SK-N-SH (cell line): ENCODE results near the gene KLK3.

Source experiments
- EP300 ChIP-seq, 2 experiments: IDR thresholded peaks; 2 replicates each; pipeline versions ENCODE4 v1.4.0 to v1.6.1; 2012; ENCODE audit warnings: borderline replicate concordance in 1 of 2, low read depth in 1 of 2, low read length in 1 of 2
- EZH2phosphoT487 ChIP-seq: fragments of 200-600 bp; sonication (generic); IDR thresholded peaks from 2 replicates; pipeline ENCODE4 v1.6.1; 2017; ENCODE audit warnings: low read depth, mixed run types, mild to moderate bottlenecking, antibody characterized with exemption, moderate library complexity, borderline replicate concordance
- FOSL2 ChIP-seq: IDR thresholded peaks from 2 replicates; pipeline ENCODE4 v1.4.0; 2012; ENCODE audit warnings: low read depth, mild to moderate bottlenecking, moderate library complexity, borderline replicate concordance
- GABPA ChIP-seq: IDR thresholded peaks from 2 replicates; pipeline ENCODE4 v1.4.0; 2012; ENCODE audit warnings: low read depth, mild to moderate bottlenecking
- POLR2AphosphoS5 ChIP-seq: IDR thresholded peaks from 2 replicates; pipeline ENCODE4 v1.6.1; 2012; ENCODE audit warnings: low read depth, low read length
- RAD21 ChIP-seq: IDR thresholded peaks from 2 replicates; pipeline ENCODE4 v1.6.1; 2012; ENCODE audit warnings: mild to moderate bottlenecking, low read length
- RFX5 ChIP-seq: IDR thresholded peaks from 2 replicates; pipeline ENCODE4 v1.6.1; 2012; ENCODE audit warnings: mild to moderate bottlenecking, improper control_type of control experiment, low read length
- TCF12 ChIP-seq: IDR thresholded peaks from 2 replicates; pipeline ENCODE4 v1.4.0; 2012
- TF ChIP-seq, protein P1 (sequence below): fragments of 200-600 bp; sonication (generic); IDR thresholded peaks from 2 replicates; pipeline ENCODE4 v1.6.1; 2017; ENCODE audit warnings: antibody characterized with exemption, mild to moderate bottlenecking, moderate library complexity
- TF ChIP-seq, protein P2 (sequence below): IDR thresholded peaks from 2 replicates; pipeline ENCODE4 v1.4.0; 2012; ENCODE audit warnings: low read depth
- TF ChIP-seq, protein P3 (sequence below): fragments of 150-350 bp; IDR thresholded peaks from 2 replicates; pipeline ENCODE4 v1.6.1; 2016; ENCODE audit warnings: mild to moderate bottlenecking, low read depth, low read length

DNA sequence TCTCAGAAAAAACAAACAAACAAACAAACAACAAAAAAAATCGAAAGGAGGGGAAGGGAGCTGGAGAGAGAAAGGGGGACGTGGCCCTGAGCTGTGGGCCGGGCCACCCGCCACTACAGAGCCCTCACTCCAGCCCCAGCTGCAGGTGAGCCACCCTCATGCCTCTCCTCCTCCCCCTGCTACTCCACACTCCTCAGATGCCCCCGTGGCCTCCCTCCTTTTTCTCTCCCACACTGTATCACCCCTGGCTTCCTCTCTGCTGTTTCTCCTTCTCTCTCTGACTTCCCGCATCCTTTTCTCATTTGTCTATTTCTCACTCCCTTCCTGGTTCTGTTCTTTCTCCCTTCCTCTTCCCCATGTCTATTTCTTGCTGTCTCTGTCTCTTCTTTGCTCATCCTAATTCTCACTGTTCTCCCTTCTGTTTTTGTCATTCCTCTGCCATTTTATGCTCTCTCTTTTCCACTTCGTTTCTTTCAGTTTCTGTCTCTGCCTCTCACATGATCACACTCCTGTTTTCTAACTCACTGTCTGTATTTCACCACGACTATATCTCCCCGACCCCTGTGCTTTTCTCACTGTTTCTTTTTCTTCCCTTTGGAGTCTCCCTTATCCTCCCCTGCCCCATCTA is 21.2 kb downstream of the KLK3 start:
- TF ChIP-seq, protein P1, sequence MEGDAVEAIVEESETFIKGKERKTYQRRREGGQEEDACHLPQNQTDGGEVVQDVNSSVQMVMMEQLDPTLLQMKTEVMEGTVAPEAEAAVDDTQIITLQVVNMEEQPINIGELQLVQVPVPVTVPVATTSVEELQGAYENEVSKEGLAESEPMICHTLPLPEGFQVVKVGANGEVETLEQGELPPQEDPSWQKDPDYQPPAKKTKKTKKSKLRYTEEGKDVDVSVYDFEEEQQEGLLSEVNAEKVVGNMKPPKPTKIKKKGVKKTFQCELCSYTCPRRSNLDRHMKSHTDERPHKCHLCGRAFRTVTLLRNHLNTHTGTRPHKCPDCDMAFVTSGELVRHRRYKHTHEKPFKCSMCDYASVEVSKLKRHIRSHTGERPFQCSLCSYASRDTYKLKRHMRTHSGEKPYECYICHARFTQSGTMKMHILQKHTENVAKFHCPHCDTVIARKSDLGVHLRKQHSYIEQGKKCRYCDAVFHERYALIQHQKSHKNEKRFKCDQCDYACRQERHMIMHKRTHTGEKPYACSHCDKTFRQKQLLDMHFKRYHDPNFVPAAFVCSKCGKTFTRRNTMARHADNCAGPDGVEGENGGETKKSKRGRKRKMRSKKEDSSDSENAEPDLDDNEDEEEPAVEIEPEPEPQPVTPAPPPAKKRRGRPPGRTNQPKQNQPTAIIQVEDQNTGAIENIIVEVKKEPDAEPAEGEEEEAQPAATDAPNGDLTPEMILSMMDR = no peak
- TF ChIP-seq EP300 (IDR thresholded peaks at IDR 0.05; ENCODE audit: borderline replicate concordance in 1 of 2, low read depth in 1 of 2, low read length in 1 of 2) = no peak
- no peak for TF ChIP-seq FOSL2
- TF ChIP-seq EZH2phosphoT487 = no peak
- TF ChIP-seq TCF12 = no peak
- TF ChIP-seq POLR2AphosphoS5 = no peak
- TF ChIP-seq RFX5 = no peak
- TF ChIP-seq GABPA = no peak
- TF ChIP-seq RAD21 = no peak
- TF ChIP-seq, protein P2, sequence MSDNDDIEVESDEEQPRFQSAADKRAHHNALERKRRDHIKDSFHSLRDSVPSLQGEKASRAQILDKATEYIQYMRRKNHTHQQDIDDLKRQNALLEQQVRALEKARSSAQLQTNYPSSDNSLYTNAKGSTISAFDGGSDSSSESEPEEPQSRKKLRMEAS = no peak
- TF ChIP-seq, protein P3, sequence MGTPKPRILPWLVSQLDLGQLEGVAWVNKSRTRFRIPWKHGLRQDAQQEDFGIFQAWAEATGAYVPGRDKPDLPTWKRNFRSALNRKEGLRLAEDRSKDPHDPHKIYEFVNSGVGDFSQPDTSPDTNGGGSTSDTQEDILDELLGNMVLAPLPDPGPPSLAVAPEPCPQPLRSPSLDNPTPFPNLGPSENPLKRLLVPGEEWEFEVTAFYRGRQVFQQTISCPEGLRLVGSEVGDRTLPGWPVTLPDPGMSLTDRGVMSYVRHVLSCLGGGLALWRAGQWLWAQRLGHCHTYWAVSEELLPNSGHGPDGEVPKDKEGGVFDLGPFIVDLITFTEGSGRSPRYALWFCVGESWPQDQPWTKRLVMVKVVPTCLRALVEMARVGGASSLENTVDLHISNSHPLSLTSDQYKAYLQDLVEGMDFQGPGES = no peak
